Right forelimb (tissue), 1 donor: ENCODE results near the gene DNAJC8.

ENCODE experiments used
- DNase-seq: peaks from one replicate; pipeline ENCODE4 v3.0.0-alpha.2; 2018

The DNAJC8 gene, protein sequence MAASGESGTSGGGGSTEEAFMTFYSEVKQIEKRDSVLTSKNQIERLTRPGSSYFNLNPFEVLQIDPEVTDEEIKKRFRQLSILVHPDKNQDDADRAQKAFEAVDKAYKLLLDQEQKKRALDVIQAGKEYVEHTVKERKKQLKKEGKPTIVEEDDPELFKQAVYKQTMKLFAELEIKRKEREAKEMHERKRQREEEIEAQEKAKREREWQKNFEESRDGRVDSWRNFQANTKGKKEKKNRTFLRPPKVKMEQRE

DNA sequence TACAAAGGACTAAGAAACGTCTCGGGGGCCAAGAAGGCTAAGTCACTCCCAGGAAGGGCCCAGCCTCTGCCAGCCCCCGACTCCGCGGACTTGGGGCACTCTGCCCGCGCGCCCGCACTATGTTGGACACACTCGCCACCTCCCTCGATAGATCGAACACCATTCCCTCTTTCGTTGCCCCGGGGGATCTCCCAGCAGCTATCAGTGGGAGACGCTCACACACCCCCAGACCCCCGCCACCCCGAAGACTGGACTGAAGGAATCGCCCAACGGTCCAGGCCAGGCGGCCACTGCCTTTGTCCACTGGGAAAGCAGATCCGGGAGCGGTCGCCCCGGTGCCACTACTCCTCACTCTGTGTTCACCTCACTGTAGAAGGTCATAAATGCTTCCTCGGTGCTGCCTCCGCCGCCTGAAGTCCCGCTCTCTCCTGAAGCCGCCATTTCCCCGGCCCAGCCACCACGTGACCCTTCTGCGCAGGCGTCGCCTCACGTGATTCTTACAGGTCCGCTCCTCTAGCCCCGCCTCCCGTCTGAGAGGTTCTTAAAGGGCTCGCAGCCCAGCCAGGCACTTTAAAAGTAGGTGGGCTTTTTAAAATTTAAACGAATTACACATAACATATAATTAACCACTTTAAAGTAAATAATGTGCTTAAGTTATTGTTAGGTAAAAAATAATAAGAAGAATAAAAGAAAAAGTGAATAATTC, at the start of gene DNAJC8:
Gene DNAJC8 (minus strand): TSS at position 472 of the 706 bp plus-strand sequence. CDS start 31 bp downstream, at position 441.
- DNase-seq = peak; percentile 93

DNA sequence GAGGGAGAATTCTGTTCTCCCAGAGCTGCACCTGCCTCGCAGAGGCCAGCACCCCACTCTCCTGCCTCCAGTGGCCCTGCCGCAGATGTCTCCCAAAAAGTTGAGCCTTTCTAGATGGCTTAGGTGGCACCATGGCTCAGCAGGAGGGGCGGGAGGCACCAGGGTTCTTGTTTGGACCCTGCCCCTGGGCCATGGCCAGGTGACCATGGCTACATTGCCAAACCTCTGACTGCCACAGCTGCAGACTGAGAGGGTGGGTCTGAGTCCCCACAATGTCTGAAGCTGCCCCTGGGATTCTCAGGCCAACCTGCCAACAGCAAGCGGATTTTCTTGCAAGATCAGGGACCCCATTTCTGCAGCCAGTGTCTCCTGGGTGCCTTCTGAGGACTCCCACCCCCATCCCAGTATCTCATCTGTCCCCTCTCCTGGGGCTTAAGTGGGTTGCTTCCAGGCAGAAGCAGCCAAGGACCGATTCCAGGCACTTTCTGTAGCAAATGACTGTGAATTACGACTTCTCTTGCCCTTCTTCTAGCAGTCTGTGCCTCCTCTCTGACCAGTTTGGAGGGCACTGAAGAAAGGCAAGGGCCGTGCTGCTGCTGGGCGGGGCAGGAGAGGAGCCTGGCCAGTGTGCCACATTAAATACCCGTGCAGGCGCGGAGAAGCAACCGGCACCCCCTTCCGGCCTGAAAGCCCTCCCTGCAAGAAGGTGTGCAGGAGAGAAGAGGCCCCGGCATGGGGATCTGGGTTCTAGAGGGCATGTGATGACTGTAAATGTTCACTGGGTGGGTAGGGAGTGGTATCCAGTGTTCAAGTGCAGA, 49.0 kb upstream of the DNAJC8 start:
- no peak for DNase-seq

DNA sequence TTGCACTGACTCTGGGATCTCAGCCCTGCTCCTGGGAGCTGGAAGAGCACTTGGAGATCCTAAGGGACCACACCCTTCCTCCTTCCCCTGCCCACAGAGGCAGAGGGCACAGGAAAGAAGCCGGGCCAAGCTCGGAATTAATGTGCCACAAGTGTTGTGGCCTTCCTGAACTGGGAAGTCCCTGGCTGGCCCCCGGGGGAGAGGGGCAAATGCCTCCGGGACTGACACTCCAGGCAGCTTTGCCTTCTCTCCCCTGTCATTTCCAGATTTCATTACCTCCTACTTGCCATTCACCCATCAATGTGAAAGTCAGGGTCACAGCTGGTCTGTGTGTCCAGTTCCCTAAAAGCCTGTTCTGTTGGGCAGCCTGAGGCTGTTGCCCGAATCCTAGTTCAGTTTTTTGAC, 48.1 kb upstream of the DNAJC8 start:
- no peak for DNase-seq

DNA sequence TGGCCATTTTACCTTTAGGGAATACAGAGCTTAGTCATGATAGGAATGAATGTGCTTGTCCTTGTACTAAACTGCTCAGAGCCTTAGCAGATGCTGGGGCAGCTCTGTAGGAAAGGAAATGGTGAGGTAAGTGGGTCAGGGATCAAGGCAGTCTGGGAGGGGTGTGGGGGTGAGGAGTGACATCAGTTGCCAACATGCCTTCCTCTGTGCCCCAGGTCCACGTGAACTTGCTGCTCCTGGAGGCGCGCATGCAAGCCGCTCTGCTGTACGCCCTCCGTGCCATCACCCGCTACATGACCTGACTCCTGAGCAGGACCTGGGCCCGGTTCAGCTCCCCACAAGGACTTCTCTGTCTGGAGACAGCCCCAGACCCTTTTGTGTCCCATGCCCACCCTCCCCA, 47.7 kb upstream of the DNAJC8 start:
- DNase-seq = no peak

DNA sequence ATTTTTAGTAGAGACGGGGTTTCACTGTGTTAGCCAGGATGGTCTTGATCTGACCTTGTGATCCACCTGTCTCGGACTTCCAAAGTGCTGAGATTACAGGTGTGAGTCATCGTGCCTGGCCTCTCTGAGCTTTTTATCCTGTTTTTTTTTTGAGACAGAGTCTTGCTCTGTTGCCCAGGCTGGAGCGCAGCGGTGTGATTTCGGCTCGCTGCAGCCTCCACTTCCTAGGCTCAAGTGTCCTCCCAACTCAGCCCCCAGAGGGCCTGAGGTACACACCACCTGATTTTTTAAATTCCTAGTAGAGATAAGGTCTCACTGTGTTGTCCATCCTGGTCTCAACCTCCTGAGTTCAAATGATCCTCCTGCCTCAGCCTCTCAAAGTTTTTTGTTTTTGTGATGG, 46.9 kb upstream of the DNAJC8 start:
- no peak for DNase-seq

DNA sequence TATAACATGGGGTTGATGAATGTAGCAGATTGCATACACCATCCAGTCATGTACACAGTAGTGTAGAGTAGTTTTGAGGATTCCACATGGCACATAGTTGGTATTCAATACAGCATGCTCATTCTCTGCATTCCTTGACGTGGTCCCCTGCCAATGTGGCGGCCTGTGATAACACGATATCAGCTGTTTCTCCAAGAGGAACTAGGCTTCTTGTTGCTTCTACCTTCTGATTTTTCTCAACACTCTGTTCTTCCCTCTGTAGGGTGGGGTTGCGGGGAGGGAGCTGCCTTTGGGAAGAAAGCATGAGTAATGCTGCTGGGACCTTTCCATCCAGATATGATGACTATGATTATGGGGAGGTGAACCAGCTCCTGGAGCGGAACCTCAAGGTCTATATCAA, 45.9 kb upstream of the DNAJC8 start:
- DNase-seq = no peak

DNA sequence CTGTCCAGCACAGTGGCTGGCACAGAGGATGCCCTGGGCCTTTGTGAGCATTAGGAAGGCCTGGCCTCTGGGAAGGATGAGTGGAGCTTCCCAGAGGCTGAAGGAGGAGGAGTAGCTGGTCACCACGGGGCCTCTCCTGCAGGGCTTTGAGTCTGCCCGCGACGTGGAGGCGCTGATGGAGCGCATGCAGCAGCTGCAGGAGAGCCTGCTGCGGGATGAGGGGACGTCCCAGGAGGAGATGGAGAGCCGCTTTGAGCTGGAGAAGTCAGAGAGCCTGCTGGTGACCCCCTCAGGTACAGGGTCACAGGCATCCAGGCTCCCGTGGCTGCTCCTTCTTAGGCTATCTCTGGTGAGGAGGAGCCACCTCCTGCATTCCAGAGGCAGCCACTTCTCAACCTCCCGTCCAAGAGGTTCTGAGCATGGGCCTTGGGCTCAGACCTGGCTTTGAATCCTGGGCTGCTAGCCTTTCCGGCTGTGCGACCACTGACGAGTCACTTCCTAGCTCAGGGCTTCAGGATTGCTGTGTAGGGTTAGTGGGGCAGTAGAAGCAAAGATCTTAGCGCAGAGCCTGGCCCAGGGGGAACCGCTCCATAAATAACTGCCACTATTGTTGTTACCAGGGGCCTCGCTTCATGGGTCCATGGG, 40.5 kb upstream of the DNAJC8 start:
- no peak for DNase-seq

DNA sequence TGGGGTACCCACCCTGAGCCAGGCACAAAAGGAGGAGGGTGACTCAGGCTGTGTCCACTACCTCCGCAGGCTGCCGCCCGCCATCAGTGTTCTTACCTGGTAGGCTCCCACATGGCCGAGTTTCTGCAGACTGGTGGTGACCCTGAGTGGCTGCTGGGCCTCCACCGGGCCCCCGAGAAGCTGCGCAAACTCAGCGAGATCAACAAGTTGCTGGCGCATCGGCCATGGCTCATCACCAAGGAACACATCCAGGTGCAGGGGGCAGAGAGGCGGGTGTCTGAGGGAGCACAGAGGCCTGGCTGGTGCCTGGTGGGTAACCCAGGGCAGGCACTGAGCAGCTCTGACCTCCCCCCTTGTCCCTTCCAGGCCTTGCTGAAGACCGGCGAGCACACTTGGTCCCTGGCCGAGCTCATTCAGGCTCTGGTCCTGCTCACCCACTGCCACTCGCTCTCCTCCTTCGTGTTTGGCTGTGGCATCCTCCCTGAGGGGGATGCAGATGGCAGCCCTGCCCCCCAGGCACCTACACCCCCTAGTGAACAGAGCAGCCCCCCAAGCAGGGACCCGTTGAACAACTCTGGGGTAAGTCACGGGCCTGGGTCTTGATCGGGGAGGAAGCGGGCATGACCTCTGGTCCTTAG, 39.5 kb upstream of the DNAJC8 start:
- DNase-seq = no peak

DNA sequence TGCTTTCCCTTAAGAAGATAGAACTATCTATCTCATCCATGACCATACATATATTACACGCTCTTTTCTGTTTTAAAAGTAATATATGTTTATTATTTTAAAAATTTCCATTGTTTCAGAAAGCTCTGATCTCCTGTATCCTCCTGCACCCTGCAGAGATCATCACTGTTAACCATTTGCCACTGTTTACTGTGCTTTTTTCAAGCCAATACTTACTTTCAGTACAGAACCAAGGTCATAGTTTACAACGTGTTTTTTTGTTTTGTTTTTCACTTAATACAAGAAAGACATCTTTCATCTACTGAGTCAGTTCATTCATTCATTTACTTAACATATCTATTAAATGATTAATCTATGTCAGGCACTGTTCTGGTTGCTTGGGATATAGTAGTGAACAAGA, 36.7 kb upstream of the DNAJC8 start:
- no peak for DNase-seq

DNA sequence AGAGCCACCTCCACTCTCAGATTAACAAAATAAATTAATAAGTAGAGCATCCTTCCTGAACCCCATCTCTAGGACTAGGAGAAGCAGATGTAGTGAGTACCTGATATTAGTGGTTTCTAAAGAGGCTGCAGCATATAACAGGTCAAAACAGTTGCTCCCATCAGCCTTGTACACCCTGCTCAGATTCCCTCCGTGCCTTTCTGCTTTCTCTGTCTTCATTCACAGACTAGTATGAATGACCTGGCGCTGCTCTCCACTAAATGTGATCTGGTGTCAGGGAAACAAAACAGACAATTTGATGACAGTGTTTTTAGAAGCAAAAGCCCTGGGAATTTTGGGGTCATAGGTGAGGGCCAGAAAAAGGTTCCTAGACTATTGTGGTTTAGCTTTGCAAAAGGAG, 34.8 kb upstream of the DNAJC8 start:
- DNase-seq = no peak

DNA sequence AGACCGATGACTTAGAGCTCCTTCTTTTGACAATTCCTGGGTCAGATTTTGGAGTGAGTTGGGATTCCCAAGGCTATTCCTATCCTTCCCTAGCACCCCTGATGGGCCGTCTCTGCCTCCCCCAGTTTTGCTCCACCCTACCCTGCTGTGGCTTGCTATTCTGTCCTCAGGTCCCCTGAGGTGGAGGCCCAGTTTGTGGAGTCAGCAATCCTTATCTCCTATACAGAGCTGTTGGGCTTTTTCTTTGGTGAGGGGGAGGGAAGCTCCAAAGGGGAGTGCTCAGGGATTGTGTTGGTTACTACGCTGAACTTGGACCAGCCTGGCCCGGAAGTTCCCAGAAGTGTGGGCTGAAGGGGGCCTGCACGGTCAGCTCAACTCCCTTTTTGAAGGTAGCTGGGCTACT, 34.1 kb upstream of the DNAJC8 start:
- DNase-seq = no peak

DNA sequence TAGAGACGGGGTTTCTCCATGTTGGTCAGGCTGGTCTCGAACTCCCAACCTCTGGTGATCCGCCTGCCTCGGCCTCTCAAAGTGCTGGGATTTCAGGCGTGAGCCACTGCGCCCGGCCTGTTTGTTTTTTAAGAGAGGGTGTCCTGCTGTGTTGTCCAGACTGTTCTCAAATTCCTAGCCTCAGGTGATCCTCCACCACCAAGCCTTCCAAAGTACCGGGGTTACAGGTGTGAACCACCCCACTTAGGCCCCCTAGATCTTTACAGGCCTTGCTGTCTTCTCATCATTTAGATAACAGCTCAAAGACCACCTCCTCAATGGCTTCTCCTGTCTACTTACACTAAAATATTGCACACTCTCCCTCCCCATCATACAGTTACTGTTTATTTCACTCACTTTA, 32.7 kb upstream of the DNAJC8 start:
- DNase-seq = no peak

DNA sequence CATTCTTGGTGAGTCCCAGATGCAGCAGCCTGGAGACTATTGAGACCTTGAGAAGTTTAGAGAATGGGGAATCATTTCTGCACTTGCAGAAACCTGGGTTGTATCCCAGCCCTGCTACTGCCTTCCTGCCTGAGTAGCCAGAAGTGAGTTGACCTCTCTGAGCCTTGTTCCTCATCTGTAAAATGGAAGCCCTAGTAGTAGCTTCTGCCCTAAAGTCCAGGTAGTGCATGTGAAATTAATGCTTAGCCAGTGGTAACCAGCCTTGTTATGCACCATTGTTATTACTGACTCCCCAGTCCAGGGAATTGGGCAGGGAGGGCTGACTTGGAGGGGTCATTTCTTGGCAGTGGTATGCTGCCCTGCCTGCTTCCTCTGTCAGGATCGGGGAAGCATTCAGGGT, 32.1 kb upstream of the DNAJC8 start:
- DNase-seq = no peak

DNA sequence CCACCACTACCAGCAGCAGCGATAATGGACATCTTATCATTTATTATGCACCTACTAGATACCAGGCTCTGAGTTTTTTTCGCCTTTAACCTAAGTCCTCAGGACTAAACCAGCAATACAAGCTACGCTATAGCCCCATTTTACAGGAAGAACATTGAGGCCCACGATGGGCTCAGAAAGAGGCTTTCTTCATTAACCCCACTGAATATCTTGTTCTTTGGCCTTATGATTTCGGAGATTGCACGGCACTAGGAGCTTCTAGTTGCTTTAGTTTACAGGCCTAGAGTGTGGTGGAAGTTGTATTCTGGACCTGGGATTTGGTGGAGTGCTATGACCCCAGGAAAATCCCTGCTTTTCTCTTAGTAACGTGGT, 28.0 kb upstream of the DNAJC8 start:
- DNase-seq = no peak

DNA sequence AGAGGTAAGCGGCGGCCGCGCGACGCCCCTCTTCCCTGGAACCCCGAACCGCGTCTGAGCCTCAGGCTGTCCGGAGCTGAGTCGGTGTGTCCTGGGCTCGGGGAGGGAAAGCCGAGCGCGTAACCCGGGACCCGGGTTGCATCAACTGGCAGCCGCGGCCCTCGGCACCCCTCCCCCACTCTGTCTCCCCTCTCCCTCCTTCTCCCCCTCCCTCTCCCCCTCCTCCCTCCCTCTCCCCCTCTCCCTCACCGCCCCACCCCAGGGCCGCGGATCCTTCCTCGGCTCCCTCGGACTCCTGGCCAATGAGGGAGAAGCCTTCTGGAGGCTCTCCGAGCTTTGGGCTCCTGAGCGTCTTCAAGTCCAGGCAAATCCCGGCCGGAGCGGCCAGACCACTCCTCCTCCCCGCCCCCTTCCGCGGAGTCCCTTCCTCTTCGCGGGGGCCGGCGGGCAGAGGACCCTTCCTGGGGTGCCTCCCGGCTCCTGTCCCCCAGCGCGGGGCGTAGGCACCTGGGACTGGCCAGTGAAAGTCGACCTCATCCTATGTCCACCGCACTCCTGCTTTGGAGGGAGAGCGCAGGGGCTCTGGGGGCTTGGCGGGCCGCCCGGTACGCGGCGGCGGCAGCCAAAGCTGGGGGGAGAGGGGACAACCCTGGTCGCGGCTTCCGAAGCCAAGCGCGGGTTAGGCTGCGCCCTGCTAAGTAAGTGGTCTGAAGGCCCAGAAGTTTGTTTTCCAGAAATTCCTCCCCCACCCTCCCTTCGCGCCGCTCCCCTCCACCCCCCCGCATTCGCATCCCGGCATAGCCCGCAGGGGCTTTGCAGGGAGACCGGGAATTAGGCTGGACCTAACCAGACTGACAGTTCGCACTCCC, 27.3 kb upstream of the DNAJC8 start:
- peak; percentile 86 for DNase-seq

DNA sequence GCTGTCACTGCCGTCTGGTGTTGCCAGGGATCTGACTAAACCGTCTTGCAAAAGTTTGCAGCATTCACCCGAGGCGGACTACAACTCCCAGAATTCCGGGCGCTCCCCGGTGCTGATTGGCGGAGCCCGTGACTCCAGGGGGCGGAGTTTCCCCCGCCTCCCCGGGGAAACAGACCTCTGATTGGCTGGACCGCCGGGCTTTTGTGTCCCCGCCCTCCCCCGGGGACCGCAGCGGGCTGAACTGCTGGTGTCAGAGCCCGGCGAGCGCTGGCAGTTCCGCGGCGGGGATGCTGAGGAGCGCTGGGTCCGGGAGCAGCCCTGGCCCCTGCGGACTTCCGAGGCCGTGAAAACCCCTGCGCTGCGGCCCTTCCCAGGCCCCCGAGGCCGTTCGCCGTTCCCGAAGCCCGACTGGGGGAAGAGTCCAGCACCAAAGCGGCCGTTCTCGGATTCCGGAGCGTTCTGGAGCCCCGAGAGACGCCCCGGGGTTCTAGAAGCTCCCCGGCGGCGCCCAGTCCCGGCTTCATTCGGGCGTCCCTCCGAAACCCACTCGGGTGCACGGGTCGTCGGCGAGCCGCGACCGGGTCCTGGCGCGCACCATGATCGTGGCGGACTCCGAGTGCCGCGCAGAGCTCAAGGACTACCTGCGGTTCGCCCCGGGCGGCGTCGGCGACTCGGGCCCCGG, 26.6 kb upstream of the DNAJC8 start, which contains the start of gene SESN2:
Gene SESN2 (plus strand): TSS at position 267 of the 682 bp plus-strand sequence. CDS start 330 bp downstream, at position 597.
- peak; percentile 99 for DNase-seq

DNA sequence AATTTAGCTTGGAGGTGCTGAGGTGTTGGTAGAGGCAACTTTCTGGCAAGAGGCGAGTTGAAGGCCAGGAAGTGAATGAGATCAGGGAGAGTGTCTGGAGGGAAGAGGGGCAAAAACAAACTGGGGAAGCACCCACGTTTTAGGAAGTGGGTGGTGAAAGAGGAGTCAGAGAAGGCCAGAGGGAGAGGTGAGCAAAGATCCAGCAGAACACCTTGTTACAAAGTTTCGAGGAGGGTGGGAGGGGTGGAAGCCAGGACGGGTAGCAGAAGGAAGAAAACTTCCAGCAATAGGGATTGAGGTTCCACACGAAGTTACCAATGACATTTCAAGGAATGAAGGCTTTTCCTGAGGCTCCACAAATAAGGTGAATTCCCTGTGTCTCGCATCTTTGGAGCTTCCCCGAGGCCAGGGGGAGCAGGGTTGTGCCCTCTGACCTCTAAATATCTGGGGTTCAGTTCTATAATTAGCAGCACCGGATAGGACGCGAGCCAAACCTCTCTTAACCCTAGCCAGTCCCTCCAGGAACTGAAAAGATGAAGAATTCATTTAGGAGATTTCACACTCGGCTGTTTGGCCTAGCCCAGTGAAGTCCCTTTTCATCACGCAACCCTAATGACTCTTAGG, 25.9 kb upstream of the DNAJC8 start:
- DNase-seq = no peak

DNA sequence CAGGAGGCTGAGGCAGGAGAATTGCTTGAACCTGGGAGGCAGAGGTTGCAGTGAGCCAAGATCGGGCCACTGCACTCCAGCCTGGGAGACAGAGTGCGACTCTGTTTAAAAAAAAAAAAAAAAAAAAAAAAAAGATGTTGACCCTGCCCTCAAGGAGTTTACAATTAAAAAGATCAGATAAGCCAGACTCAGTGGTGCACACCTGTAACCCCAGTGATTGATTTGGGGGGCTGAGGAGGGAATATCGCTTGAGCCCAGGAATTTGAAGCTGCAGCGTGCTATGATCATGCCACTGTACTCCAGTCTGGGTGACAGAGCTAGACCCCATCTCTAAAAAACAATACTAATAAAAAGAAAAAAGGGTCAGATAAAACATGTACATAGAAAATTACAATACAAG, 24.9 kb upstream of the DNAJC8 start:
- no peak for DNase-seq

DNA sequence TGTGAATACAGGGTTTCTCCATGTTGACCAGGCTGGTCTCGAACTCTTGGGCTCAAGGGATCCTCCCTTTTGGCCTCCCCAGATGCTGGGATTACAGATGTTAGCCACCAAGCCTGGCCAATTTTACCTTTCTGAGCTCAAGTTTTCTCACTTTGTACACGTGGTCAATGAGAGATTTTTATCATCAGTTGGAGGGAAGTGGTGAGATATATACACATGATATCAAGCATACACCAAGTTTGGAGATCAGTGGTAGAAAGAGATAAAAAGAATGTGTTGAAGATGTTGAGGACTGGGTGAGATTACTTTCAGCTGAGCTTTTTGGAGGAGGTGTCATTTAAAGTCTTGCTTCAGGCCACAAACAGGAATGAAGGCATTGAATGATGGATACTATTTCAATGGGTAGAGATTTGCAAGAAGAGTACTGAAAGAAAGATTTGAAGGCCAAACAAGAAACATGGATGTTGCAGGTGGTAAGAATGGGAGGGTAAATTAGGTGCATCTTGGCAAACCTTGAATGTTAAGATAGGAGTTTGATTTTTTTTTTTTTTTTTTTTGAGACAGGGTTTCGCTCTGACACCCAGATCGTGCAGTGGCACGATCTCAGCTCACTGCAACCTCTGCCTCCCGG, 23.5 kb upstream of the DNAJC8 start:
- DNase-seq = no peak

DNA sequence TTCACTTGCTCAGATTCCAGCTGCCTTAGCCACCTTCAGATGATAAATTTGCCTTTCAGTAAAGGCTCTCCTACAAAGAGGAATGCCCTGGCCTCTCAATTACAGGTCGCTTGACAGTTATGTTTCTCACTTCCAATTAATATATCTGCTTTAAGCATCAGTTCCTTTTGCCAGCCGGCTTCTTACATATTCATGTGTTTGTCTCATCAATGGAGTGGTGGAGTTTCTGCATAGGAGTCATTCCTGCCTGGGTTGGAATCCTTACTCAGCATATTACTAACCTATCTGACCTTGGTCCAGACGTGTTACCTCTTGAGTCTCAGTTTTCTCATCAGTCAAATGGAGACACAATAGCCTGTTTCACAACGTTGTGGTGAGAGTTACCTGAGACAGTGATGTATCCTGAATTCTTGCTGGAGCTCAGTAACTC, 17.1 kb upstream of the DNAJC8 start:
- DNase-seq = no peak
